Ishikawa (cell line): ENCODE measurements around the gene FASTK.

Source experiments
- CEBPB ChIP-seq: IDR thresholded peaks from 2 replicates; pipeline ENCODE4 v1.6.1; 2012
- CREB1 ChIP-seq: IDR thresholded peaks from 2 replicates; pipeline ENCODE4 v1.6.1; 2012; ENCODE audit warnings: low read depth
- EGR1 ChIP-seq: IDR thresholded peaks from 2 replicates; pipeline ENCODE4 v1.6.1; 2012
- EP300 ChIP-seq: IDR thresholded peaks from 2 replicates; pipeline ENCODE4 v1.6.1; 2012; ENCODE audit warnings: borderline replicate concordance
- FOXM1 ChIP-seq: IDR thresholded peaks from 2 replicates; pipeline ENCODE4 v1.6.1; 2012; ENCODE audit warnings: low read depth, borderline replicate concordance
- NFIC ChIP-seq: IDR thresholded peaks from 2 replicates; pipeline ENCODE4 v1.6.1; 2012
- RAD21 ChIP-seq: IDR thresholded peaks from 2 replicates; pipeline ENCODE4 v1.6.1; 2012; ENCODE audit warnings: low read depth
- TAF1 ChIP-seq: IDR thresholded peaks from 2 replicates; pipeline ENCODE4 v1.6.1; 2012; ENCODE audit warnings: low read depth, mild to moderate bottlenecking
- TCF12 ChIP-seq: IDR thresholded peaks from 2 replicates; pipeline ENCODE4 v1.6.1; 2012; ENCODE audit warnings: low read depth
- TEAD4 ChIP-seq: IDR thresholded peaks from 2 replicates; pipeline ENCODE4 v1.6.1; 2012
- YY1 ChIP-seq: IDR thresholded peaks from 2 replicates; pipeline ENCODE4 v1.6.1; 2012; ENCODE audit warnings: low read depth
- ZBTB7A ChIP-seq: IDR thresholded peaks from 2 replicates; pipeline ENCODE4 v1.6.1; 2012; ENCODE audit warnings: low read depth
- TF ChIP-seq, protein P1 (sequence below): IDR thresholded peaks from 2 replicates; pipeline ENCODE4 v1.6.1; 2012; ENCODE audit warnings: low read depth, mild to moderate bottlenecking
- TF ChIP-seq, protein P2 (sequence below): IDR thresholded peaks from 2 replicates; pipeline ENCODE4 v1.6.1; 2012
- TF ChIP-seq, protein P3 (sequence below): IDR thresholded peaks from 2 replicates; pipeline ENCODE4 v1.6.1; 2012

The FASTK gene

DNA sequence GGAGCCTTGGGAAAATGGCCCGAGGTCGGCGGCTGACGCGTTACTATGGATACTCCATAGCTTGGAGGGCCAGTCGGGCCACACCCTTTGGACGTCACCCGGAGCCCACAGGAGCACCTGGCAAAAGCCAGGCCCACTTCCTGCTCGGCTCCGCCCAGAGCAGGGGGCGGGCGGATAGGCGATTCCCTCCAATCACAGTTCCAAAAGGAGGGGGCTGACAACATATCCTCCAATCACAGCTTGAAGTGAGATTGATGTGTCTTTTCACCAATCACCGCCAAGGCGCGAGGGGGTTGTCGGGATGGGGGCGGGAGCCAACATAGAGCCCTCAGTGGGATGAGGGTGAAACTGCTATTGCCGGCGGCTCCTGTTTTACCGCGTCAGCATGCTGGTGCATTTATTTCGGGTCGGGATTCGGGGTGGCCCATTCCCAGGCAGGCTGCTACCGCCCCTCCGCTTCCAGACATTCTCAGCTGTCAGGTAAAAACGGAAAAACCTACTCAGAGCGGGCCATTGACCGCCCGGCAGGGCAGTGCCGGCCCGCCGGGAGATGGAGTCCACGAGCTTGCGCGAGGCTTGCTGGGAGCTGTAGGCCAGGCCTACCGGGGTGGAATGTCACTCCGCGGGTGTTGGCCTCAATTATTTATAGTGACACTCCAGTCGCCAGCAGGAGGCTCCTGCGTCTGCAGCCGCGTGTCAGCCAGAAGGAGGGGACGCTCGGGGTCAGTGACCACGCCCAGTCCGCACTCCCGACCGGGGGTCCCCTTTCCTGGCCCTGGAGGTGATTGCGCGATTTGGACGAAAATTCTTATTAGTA lies 52.3 kb downstream of the FASTK start, which contains the start of gene ABCB8:
Gene ABCB8, plus strand, starts transcription at position 320 of the 817 bp plus-strand sequence. Its CDS starts 66 bp downstream, at position 386.
- TF ChIP-seq RAD21 (peak; percentile 38; the same call in 1 of the 2 replicates), NFIC (no peak), TCF12 (peak; percentile 76), TEAD4 (peak; percentile 88), EP300 (no peak), TAF1 (peak; percentile 67), YY1 (peak; percentile 79), EGR1 (no peak), ZBTB7A (0 out of 2 replicates have a peak, but pooled peaks have one; percentile 55), CREB1 (peak; percentile 28), CEBPB (no peak), FOXM1 (no peak)
- TF ChIP-seq, protein P1, sequence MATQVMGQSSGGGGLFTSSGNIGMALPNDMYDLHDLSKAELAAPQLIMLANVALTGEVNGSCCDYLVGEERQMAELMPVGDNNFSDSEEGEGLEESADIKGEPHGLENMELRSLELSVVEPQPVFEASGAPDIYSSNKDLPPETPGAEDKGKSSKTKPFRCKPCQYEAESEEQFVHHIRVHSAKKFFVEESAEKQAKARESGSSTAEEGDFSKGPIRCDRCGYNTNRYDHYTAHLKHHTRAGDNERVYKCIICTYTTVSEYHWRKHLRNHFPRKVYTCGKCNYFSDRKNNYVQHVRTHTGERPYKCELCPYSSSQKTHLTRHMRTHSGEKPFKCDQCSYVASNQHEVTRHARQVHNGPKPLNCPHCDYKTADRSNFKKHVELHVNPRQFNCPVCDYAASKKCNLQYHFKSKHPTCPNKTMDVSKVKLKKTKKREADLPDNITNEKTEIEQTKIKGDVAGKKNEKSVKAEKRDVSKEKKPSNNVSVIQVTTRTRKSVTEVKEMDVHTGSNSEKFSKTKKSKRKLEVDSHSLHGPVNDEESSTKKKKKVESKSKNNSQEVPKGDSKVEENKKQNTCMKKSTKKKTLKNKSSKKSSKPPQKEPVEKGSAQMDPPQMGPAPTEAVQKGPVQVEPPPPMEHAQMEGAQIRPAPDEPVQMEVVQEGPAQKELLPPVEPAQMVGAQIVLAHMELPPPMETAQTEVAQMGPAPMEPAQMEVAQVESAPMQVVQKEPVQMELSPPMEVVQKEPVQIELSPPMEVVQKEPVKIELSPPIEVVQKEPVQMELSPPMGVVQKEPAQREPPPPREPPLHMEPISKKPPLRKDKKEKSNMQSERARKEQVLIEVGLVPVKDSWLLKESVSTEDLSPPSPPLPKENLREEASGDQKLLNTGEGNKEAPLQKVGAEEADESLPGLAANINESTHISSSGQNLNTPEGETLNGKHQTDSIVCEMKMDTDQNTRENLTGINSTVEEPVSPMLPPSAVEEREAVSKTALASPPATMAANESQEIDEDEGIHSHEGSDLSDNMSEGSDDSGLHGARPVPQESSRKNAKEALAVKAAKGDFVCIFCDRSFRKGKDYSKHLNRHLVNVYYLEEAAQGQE: no peak
- TF ChIP-seq, protein P2, sequence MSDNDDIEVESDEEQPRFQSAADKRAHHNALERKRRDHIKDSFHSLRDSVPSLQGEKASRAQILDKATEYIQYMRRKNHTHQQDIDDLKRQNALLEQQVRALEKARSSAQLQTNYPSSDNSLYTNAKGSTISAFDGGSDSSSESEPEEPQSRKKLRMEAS: peak; percentile 77
- TF ChIP-seq, protein P3, sequence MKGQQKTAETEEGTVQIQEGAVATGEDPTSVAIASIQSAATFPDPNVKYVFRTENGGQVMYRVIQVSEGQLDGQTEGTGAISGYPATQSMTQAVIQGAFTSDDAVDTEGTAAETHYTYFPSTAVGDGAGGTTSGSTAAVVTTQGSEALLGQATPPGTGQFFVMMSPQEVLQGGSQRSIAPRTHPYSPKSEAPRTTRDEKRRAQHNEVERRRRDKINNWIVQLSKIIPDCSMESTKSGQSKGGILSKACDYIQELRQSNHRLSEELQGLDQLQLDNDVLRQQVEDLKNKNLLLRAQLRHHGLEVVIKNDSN: peak; percentile 38; the same call in 1 of the 2 replicates

DNA sequence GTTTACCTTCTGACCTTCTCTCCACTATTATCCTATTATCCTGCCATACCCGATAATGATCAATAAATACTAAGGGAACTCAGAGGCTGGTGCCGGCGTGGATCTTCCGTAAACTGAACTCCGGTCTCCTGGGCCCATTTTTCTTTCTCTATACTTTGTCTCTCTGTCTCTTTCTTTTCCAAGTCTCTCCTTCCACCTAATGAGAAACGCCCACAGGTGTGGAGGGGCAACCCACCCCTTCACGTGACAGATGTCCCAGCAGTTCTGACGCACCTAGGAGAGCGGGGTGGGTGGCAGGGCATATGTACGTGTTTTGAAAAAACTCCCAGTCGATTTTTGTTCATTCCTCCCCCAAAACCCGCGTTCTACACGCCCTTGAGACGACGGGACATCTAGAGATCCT lies 52.9 kb downstream of the FASTK start:
- TF ChIP-seq, protein P3: peak; percentile 81
